ENCODE measurements around the gene ZNF470.

DNA sequence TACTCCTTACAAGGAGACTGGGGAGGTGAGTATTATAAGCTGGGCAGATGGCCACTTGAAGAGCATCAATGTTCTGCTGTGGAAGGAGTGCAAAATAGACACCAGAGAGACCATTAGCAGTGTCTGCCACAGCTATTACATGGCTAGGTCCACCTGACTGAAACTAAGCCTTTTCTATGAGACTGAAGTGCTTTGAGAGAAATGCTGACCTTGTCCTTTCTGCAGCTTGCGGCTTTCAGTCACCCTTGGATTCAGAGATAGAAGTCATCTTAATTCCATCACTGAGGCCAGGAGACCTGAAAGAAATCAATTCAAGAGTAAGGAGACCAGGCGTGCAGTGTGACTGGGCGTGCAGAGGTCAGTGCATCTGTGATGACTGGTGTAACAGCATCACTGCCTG, 29.8 kb upstream of the ZNF470 start:
- TF ChIP-seq, protein P1, sequence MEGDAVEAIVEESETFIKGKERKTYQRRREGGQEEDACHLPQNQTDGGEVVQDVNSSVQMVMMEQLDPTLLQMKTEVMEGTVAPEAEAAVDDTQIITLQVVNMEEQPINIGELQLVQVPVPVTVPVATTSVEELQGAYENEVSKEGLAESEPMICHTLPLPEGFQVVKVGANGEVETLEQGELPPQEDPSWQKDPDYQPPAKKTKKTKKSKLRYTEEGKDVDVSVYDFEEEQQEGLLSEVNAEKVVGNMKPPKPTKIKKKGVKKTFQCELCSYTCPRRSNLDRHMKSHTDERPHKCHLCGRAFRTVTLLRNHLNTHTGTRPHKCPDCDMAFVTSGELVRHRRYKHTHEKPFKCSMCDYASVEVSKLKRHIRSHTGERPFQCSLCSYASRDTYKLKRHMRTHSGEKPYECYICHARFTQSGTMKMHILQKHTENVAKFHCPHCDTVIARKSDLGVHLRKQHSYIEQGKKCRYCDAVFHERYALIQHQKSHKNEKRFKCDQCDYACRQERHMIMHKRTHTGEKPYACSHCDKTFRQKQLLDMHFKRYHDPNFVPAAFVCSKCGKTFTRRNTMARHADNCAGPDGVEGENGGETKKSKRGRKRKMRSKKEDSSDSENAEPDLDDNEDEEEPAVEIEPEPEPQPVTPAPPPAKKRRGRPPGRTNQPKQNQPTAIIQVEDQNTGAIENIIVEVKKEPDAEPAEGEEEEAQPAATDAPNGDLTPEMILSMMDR (conservative IDR thresholded peaks at IDR 0.05) = no peak
- no peak for TF ChIP-seq ZFX (IDR thresholded peaks at IDR 0.05)

All from C4-2B (cell line).